HepG2 (cell line): ENCODE measurements around the gene PPP1R9B. TPM values are rescaled to one million over a fixed set of nuclear protein-coding genes. Genes with fewer than 3 reads are reported as not detected.

ENCODE experiments used
- CENPX ChIP-seq: sonication (generic); formaldehyde crosslinking; IDR thresholded peaks from 2 replicates; pipeline ENCODE4 v1.9.0; 2021; ENCODE audit warnings: mild to moderate bottlenecking, missing genetic modification reagents, moderate library complexity
- RFX3 ChIP-seq: IDR thresholded peaks from 2 replicates; pipeline ENCODE4 v1.6.1; 2016; ENCODE audit warnings: missing biosample characterization, missing genetic modification reagents
- TOPORS ChIP-seq: sonication (generic); formaldehyde crosslinking; IDR thresholded peaks from 2 replicates; pipeline ENCODE4 v1.8.0; 2023; ENCODE audit warnings: mild to moderate bottlenecking, missing genetic modification reagents
- polyA plus RNA-seq, 8 experiments: library from polyadenylated mRNA; depleted of rRNA in 3 of 8; stranded (reverse) in 7 of 8; unstranded in 1 of 8; fragments of >200 nt; fragmentation: Illumina TruSeq in 4 of 8; extraction: Trizol in 4 of 8; gene quantifications; 2 replicates each; pipeline versions ENCODE4 v1.2.1 to v1.2.3, GENCODE V29; 2011 to 2016; ENCODE audit warnings: low read depth in 4 of 8, missing spikeins in 1 of 8, mixed read lengths in 1 of 8; ENCODE audit not compliant: insufficient read depth in 1 of 8
- total RNA-seq, 5 experiments: library from RNA; depleted of rRNA; stranded (reverse); fragments of >200 nt; fragmentation: Illumina TruSeq; extraction: Trizol; gene quantifications; 2 replicates each; pipeline ENCODE4 v1.2.3, GENCODE V29; 2016; ENCODE audit warnings: low read depth in 1 of 5
- TF ChIP-seq, protein P1 (sequence below), 2 experiments: fragments of 450-650 bp in 1 of 2; sonication (generic) in 1 of 2; formaldehyde crosslinking in 1 of 2; IDR thresholded peaks; 2 replicates each; pipeline versions ENCODE4 v1.6.1 to v1.8.0; 2016 to 2022; ENCODE audit warnings: antibody characterized with exemption in 1 of 2, mild to moderate bottlenecking in 1 of 2, missing genetic modification reagents in 1 of 2
- TF ChIP-seq, protein P2 (sequence below): IDR thresholded peaks from 2 replicates; pipeline ENCODE4 v1.6.1; 2016; ENCODE audit warnings: low read depth

The PPP1R9B gene
- total and polyA plus RNA-seq, 2 of the 13 experiments (the other 11 are each of a cell fraction or from before 2014, with no cell fraction given): 9.4 to 15.8 TPM

DNA sequence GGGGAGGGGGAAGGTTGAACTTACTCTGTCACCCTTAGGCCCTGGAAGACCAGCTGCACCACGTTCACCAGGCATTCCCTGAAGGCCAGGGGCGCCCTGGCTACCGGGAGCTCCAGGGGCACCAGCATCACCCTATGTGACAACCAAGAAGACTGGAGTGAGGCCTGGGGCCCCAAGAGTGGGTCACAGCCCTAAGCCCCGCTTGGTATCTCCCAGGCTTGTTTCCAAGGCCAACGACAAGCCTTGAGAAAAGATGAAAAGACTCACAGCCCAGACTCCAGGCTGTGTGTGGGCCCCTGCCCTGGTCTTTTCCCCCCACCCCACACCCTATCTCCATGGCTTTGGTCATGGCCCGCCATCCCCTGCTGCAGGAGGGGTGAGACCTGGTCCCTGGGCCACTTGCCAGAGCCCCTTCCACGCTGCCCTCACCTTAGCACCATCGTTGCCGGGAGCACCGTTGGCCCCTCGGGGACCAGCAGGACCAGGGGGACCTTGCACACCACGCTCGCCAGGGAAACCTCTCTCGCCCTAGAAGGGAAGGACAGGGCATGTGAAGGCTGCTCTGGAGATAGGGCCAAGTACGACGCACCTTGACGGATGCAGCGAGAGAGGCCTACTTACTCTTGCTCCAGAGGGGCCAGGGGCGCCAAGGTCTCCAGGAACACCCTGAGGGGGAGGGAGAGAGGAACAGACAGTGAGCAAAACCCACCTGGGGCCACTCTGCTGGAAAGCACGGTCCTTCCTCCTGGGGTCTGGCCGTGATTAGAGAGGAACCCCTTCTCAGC is 41.1 kb upstream of the PPP1R9B start (continued):
- TF ChIP-seq, protein P1, sequence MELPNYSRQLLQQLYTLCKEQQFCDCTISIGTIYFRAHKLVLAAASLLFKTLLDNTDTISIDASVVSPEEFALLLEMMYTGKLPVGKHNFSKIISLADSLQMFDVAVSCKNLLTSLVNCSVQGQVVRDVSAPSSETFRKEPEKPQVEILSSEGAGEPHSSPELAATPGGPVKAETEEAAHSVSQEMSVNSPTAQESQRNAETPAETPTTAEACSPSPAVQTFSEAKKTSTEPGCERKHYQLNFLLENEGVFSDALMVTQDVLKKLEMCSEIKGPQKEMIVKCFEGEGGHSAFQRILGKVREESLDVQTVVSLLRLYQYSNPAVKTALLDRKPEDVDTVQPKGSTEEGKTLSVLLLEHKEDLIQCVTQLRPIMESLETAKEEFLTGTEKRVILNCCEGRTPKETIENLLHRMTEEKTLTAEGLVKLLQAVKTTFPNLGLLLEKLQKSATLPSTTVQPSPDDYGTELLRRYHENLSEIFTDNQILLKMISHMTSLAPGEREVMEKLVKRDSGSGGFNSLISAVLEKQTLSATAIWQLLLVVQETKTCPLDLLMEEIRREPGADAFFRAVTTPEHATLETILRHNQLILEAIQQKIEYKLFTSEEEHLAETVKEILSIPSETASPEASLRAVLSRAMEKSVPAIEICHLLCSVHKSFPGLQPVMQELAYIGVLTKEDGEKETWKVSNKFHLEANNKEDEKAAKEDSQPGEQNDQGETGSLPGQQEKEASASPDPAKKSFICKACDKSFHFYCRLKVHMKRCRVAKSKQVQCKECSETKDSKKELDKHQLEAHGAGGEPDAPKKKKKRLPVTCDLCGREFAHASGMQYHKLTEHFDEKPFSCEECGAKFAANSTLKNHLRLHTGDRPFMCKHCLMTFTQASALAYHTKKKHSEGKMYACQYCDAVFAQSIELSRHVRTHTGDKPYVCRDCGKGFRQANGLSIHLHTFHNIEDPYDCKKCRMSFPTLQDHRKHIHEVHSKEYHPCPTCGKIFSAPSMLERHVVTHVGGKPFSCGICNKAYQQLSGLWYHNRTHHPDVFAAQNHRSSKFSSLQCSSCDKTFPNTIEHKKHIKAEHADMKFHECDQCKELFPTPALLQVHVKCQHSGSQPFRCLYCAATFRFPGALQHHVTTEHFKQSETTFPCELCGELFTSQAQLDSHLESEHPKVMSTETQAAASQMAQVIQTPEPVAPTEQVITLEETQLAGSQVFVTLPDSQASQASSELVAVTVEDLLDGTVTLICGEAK (IDR thresholded peaks at IDR 0.05): no peak
- TF ChIP-seq, protein P1 (CRISPR knock-in tag; IDR thresholded peaks at IDR 0.05): no peak
- no peak for TF ChIP-seq RFX3 (CRISPR knock-in tag)
- no peak for TF ChIP-seq TOPORS (CRISPR knock-in tag)
- TF ChIP-seq CENPX (CRISPR knock-in tag): no peak
- TF ChIP-seq, protein P2, sequence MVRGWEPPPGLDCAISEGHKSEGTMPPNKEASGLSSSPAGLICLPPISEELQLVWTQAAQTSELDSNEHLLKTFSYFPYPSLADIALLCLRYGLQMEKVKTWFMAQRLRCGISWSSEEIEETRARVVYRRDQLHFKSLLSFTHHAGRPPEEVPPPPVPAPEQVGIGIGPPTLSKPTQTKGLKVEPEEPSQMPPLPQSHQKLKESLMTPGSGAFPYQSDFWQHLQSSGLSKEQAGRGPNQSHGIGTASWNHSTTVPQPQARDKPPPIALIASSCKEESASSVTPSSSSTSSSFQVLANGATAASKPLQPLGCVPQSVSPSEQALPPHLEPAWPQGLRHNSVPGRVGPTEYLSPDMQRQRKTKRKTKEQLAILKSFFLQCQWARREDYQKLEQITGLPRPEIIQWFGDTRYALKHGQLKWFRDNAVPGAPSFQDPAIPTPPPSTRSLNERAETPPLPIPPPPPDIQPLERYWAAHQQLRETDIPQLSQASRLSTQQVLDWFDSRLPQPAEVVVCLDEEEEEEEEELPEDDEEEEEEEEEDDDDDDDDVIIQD (CRISPR knock-in tag): no peak
- TF ChIP-seq, all 625 proteins: peak for 0
